HepG2 (cell line): ENCODE measurements around the gene SUDS3. TPM values are rescaled to one million over a fixed set of nuclear protein-coding genes. Genes with fewer than 3 reads are reported as not detected.

Experiments
- ATAC-seq: fragments of 200-7000 bp; cut with Tn5 transposase; 3 replicates; pipeline ENCODE4 v1.9.1; 2020; ENCODE audit warnings: mild to moderate bottlenecking, moderate library complexity
- BruUV-seq: library from RNA; stranded (reverse); fragments of 400-500 nt; replicated peaks from 2 replicates; lab custom pipeline; 2021; lab: Mats Ljungman, UMichigan
- CTCF ChIA-PET: fragments of 300-600 bp; formaldehyde crosslinking; extraction: SDS; loops from one replicate; lab custom pipeline; 2021; ENCODE audit warnings: low total read pairs, inconsistent platforms, low intra/inter-chr PET ratio; lab: Yijun Ruan, JAX
- POLR2A ChIA-PET: fragments of 350-600 bp; sonication (Branson Sonifier 250); formaldehyde crosslinking; loops from one replicate; lab custom pipeline; 2020; ENCODE audit warnings: antibody characterized with exemption, inconsistent platforms; lab: Yijun Ruan, JAX
- DNase-seq: peaks from one replicate; pipeline ENCODE4 v3.0.0-alpha.2; 2015; ENCODE audit warnings: low spot score
- FAIRE-seq: peaks from 3 replicates; lab custom pipeline; 2011; peaks lifted over from hg19 to GRCh38; lab: Jason Lieb, UNC
- H2AFZ ChIP-seq: one replicate; pipeline ENCODE4 v1.6.1; 2011; ENCODE audit warnings: low read length, inconsistent platforms
- H3K27ac ChIP-seq: fragments of 300-600 bp; 3 replicates; pipeline ENCODE4 v1.8.0; 2011; ENCODE audit warnings: mixed run types, mild to moderate bottlenecking, mixed read lengths, low read length, inconsistent platforms; ENCODE audit not compliant: insufficient read depth; ENCODE audit errors: extremely low read length
- H3K27me3 ChIP-seq, 2 experiments: fragments of 200-600 bp in 1 of 2; 2 replicates in 1 of 2; 3 replicates in 1 of 2; pipeline versions ENCODE4 v1.6.0 to v1.8.0; 2011; ENCODE audit warnings: low read length in 2 of 2, mild to moderate bottlenecking in 2 of 2, moderate library complexity in 2 of 2, inconsistent platforms in 1 of 2; ENCODE audit not compliant: insufficient read depth in 2 of 2, control insufficient read depth in 1 of 2
- H3K36me3 ChIP-seq, 2 experiments: fragments of 200-600 bp in 1 of 2; replicated peaks in 1 of 2; 2 replicates in 1 of 2; 3 replicates in 1 of 2; pipeline versions ENCODE4 v1.5.1 to v1.8.0; 2011; ENCODE audit warnings: low read length in 2 of 2, inconsistent platforms in 1 of 2; ENCODE audit not compliant: insufficient read depth in 2 of 2, control insufficient read depth in 1 of 2
- H3K4me1 ChIP-seq: 2 replicates; pipeline ENCODE4 v1.5.1; 2012; ENCODE audit warnings: low read length, inconsistent platforms; ENCODE audit not compliant: insufficient read depth
- H3K4me2 ChIP-seq: 2 replicates; pipeline ENCODE4 v1.6.0; 2011; ENCODE audit warnings: low read depth, low read length, inconsistent platforms
- H3K4me3 ChIP-seq, 3 experiments: fragments of 200-600 bp in 1 of 3; sonication (generic), shearing (Covaris generic) in 1 of 3; replicated peaks in 1 of 3; 2 replicates each; pipeline ENCODE4 v1.5.1; 2011 to 2016; ENCODE audit warnings: low read length in 3 of 3, inconsistent platforms in 2 of 3, low read depth in 2 of 3, mild to moderate bottlenecking in 2 of 3, control low read depth in 1 of 3, mixed read lengths in 1 of 3; ENCODE audit not compliant: insufficient read depth in 1 of 3
- H3K79me2 ChIP-seq: one replicate; pipeline ENCODE4 v1.6.1; 2011; ENCODE audit warnings: low read length, inconsistent platforms; ENCODE audit not compliant: insufficient read depth
- H3K9ac ChIP-seq: 2 replicates; pipeline ENCODE4 v1.6.0; 2011; ENCODE audit warnings: mild to moderate bottlenecking, low read depth, low read length, inconsistent platforms; ENCODE audit not compliant: insufficient read depth
- H3K9me3 ChIP-seq: 2 replicates; pipeline ENCODE4 v1.5.1; 2012; ENCODE audit warnings: mild to moderate bottlenecking, low read length
- H4K20me1 ChIP-seq: 2 replicates; pipeline ENCODE4 v1.6.0; 2011; ENCODE audit warnings: inconsistent platforms, mild to moderate bottlenecking, low read length, moderate library complexity; ENCODE audit not compliant: insufficient read depth
- EED ChIP-seq: sonication (generic); formaldehyde crosslinking; IDR thresholded peaks from 2 replicates; pipeline ENCODE4 v1.5.0; 2020; ENCODE audit warnings: mild to moderate bottlenecking, missing genetic modification reagents
- GFI1 ChIP-seq: sonication (generic); formaldehyde crosslinking; IDR thresholded peaks from 2 replicates; pipeline ENCODE4 v1.5.0; 2020; ENCODE audit warnings: missing genetic modification reagents, mild to moderate bottlenecking, borderline replicate concordance
- GPN1 ChIP-seq: sonication (generic); formaldehyde crosslinking; IDR thresholded peaks from 2 replicates; pipeline ENCODE4 v1.5.1; 2020; ENCODE audit warnings: missing genetic modification reagents, borderline replicate concordance
- KMT2B ChIP-seq: IDR thresholded peaks from 2 replicates; pipeline ENCODE4 v1.6.1; 2016; ENCODE audit warnings: missing genetic modification reagents, missing compliant biosample characterization
- SP4 ChIP-seq: sonication (generic); formaldehyde crosslinking; IDR thresholded peaks from 2 replicates; pipeline ENCODE4 v1.8.1; 2023; ENCODE audit warnings: mild to moderate bottlenecking, missing genetic modification reagents
- THAP11 ChIP-seq: IDR thresholded peaks from 2 replicates; pipeline ENCODE4 v1.6.1; 2016; ENCODE audit warnings: missing biosample characterization, missing genetic modification reagents
- ZFP36L1 ChIP-seq: sonication (generic); formaldehyde crosslinking; IDR thresholded peaks from 2 replicates; pipeline ENCODE4 v1.8.0; 2022; ENCODE audit warnings: mild to moderate bottlenecking, missing genetic modification reagents, moderate library complexity
- ZFP62 ChIP-seq: sonication (generic); formaldehyde crosslinking; IDR thresholded peaks from 2 replicates; pipeline ENCODE4 v1.4.0; 2020; ENCODE audit warnings: missing genetic modification reagents
- ZNF17 ChIP-seq: sonication (generic); formaldehyde crosslinking; IDR thresholded peaks from 2 replicates; pipeline ENCODE4 v1.5.0; 2020; ENCODE audit warnings: mild to moderate bottlenecking, missing genetic modification reagents
- ZNF224 ChIP-seq: sonication (generic); formaldehyde crosslinking; IDR thresholded peaks from 2 replicates; pipeline ENCODE4 v1.5.0; 2020; ENCODE audit warnings: mild to moderate bottlenecking, missing genetic modification reagents
- ZNF263 ChIP-seq: sonication (generic); formaldehyde crosslinking; IDR thresholded peaks from 2 replicates; pipeline ENCODE4 v1.4.0; 2020; ENCODE audit warnings: missing genetic modification reagents
- ZNF572 ChIP-seq: sonication (generic); formaldehyde crosslinking; IDR thresholded peaks from 2 replicates; pipeline ENCODE4 v1.5.1; 2020; ENCODE audit warnings: mild to moderate bottlenecking, missing genetic modification reagents
- ZNF768 ChIP-seq: sonication (generic); formaldehyde crosslinking; IDR thresholded peaks from 2 replicates; pipeline ENCODE4 v1.4.0; 2020; ENCODE audit warnings: missing genetic modification reagents
- ZNF776 ChIP-seq: sonication (generic); formaldehyde crosslinking; IDR thresholded peaks from 2 replicates; pipeline ENCODE4 v1.4.0; 2020; ENCODE audit warnings: mild to moderate bottlenecking, missing genetic modification reagents
- ZNF788 ChIP-seq: sonication (generic); formaldehyde crosslinking; IDR thresholded peaks from 2 replicates; pipeline ENCODE4 v1.5.0; 2020; ENCODE audit warnings: mild to moderate bottlenecking, missing genetic modification reagents, borderline replicate concordance
- in situ Hi-C: cut with HindIII; loops from 2 replicates; pipeline ENCODE4 v1.10.0; 2017; ENCODE audit warnings: low pct_unique_long_range_greater_than_20kb; ENCODE audit not compliant: extremely low pct_ligation_motif_present
- intact Hi-C: fragments of 100-400 bp; cut with micrococcal nuclease; formaldehyde crosslinking; loops from one replicate; pipeline ENCODE4 v1.10.0; 2022; ENCODE audit not compliant: unreplicated experiment
- polyA plus RNA-seq, 8 experiments: library from polyadenylated mRNA; depleted of rRNA in 3 of 8; stranded (reverse) in 7 of 8; unstranded in 1 of 8; fragments of >200 nt; fragmentation: Illumina TruSeq in 4 of 8; extraction: Trizol in 4 of 8; gene quantifications; 2 replicates each; pipeline versions ENCODE4 v1.2.1 to v1.2.3, GENCODE V29; 2011 to 2016; ENCODE audit warnings: low read depth in 4 of 8, missing spikeins in 1 of 8, mixed read lengths in 1 of 8; ENCODE audit not compliant: insufficient read depth in 1 of 8
- total RNA-seq, 5 experiments: library from RNA; depleted of rRNA; stranded (reverse); fragments of >200 nt; fragmentation: Illumina TruSeq; extraction: Trizol; gene quantifications; 2 replicates each; pipeline ENCODE4 v1.2.3, GENCODE V29; 2016; ENCODE audit warnings: low read depth in 1 of 5
- TF ChIP-seq, protein P1 (sequence below): sonication (generic); formaldehyde crosslinking; IDR thresholded peaks from 2 replicates; pipeline ENCODE4 v1.5.1; 2020; ENCODE audit warnings: missing genetic modification reagents, mild to moderate bottlenecking, borderline replicate concordance
- TF ChIP-seq, protein P2 (sequence below): sonication (generic); formaldehyde crosslinking; IDR thresholded peaks from 2 replicates; pipeline ENCODE4 v1.5.0; 2020; ENCODE audit warnings: missing genetic modification reagents, mild to moderate bottlenecking, borderline replicate concordance
- TF ChIP-seq, protein P3 (sequence below): sonication (generic); formaldehyde crosslinking; conservative IDR thresholded peaks from 2 replicates; pipeline ENCODE4 v1.4.0; 2020; ENCODE audit warnings: missing genetic modification reagents

SUDS3 gene
- total and polyA plus RNA-seq, 2 of the 13 experiments (the other 11 are each of a cell fraction or from before 2014, with no cell fraction given): 20.2 to 33.1 TPM

DNA sequence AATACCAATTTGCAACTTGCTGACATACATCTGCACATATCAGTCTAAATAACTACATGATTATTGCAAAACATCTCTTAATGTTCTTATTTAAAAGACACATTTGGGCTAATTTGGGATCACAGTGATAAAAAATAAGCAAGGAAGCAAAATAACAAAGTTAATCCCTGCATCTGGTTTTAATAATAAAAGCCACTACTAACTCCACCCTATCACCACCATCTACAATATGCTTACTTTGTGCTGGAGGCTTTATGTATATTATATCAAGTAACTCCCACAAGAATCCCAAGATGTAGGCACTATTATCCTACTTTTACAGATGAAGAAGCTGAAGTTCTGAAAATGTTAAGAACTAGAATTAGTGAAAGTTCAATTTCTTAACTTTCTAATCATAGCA, 49.4 kb upstream of the SUDS3 start (continued):
- TF ChIP-seq, protein P1, sequence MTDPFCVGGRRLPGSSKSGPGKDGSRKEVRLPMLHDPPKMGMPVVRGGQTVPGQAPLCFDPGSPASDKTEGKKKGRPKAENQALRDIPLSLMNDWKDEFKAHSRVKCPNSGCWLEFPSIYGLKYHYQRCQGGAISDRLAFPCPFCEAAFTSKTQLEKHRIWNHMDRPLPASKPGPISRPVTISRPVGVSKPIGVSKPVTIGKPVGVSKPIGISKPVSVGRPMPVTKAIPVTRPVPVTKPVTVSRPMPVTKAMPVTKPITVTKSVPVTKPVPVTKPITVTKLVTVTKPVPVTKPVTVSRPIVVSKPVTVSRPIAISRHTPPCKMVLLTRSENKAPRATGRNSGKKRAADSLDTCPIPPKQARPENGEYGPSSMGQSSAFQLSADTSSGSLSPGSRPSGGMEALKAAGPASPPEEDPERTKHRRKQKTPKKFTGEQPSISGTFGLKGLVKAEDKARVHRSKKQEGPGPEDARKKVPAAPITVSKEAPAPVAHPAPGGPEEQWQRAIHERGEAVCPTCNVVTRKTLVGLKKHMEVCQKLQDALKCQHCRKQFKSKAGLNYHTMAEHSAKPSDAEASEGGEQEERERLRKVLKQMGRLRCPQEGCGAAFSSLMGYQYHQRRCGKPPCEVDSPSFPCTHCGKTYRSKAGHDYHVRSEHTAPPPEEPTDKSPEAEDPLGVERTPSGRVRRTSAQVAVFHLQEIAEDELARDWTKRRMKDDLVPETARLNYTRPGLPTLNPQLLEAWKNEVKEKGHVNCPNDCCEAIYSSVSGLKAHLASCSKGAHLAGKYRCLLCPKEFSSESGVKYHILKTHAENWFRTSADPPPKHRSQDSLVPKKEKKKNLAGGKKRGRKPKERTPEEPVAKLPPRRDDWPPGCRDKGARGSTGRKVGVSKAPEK (CRISPR knock-in tag): no peak
- TF ChIP-seq ZNF572 (CRISPR knock-in tag): no peak
- TF ChIP-seq ZNF17 (CRISPR knock-in tag): no peak
- TF ChIP-seq ZFP36L1 (CRISPR knock-in tag): no peak

DNA sequence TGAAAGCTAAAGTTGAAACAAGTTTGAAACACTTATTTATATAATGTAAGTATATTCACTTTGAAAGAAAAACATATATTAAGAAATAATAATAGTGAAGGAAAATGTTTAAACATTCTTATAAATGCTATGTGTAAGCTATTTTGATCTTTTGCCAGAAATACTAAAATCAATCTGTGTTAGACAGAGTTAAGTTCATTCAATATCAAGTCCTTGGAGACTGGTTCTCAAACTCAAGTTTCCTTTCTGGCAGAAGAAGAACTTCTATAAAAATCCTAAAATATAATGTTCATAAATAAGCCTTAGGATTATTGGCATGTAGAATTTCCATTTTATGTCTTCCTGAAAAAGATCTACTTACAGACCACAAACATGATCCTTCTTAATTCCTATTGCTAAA, 49.0 kb upstream of the SUDS3 start:
- no peaks in the 10 kb centered on the region for H3K27me3 ChIP-seq
- no peak for ATAC-seq
- ChIA-PET POLR2A (no interaction called here), CTCF (no interaction called here)
- H3K9me3 ChIP-seq: no peaks in the 10 kb centered on the region
- FAIRE-seq: no peak
- no peak overlapping the region for H3K4me3 ChIP-seq
- in situ Hi-C loops: no loop called here
- no peak for DNase-seq
- TF ChIP-seq ZFP62 (CRISPR knock-in tag) (no peak), ZNF263 (CRISPR knock-in tag) (no peak), ZNF788 (CRISPR knock-in tag) (no peak), SP4 (no peak), GFI1 (CRISPR knock-in tag) (no peak), ZNF768 (CRISPR knock-in tag) (no peak), EED (no peak), THAP11 (CRISPR knock-in tag) (no peak), ZNF776 (CRISPR knock-in tag) (no peak), KMT2B (no peak), GPN1 (no peak), ZNF224 (CRISPR knock-in tag) (no peak)
- TF ChIP-seq, protein P2, sequence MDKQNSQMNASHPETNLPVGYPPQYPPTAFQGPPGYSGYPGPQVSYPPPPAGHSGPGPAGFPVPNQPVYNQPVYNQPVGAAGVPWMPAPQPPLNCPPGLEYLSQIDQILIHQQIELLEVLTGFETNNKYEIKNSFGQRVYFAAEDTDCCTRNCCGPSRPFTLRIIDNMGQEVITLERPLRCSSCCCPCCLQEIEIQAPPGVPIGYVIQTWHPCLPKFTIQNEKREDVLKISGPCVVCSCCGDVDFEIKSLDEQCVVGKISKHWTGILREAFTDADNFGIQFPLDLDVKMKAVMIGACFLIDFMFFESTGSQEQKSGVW (CRISPR knock-in tag): no peak
- TF ChIP-seq, protein P3, sequence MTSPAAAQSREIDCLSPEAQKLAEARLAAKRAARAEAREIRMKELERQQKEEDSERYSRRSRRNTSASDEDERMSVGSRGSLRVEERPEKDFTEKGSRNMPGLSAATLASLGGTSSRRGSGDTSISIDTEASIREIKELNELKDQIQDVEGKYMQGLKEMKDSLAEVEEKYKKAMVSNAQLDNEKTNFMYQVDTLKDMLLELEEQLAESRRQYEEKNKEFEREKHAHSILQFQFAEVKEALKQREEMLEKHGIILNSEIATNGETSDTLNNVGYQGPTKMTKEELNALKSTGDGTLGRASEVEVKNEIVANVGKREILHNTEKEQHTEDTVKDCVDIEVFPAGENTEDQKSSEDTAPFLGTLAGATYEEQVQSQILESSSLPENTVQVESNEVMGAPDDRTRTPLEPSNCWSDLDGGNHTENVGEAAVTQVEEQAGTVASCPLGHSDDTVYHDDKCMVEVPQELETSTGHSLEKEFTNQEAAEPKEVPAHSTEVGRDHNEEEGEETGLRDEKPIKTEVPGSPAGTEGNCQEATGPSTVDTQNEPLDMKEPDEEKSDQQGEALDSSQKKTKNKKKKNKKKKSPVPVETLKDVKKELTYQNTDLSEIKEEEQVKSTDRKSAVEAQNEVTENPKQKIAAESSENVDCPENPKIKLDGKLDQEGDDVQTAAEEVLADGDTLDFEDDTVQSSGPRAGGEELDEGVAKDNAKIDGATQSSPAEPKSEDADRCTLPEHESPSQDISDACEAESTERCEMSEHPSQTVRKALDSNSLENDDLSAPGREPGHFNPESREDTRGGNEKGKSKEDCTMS: no peak
- no peak overlapping the region for H3K27ac ChIP-seq
- intact Hi-C loops: no loop called here
- no peaks in the 10 kb centered on the region for H3K79me2 ChIP-seq
- no peak overlapping the region for H2AFZ ChIP-seq
- no TSS peak for BruUV-seq
- no peak overlapping the region for H3K9ac ChIP-seq
- no peaks in the 10 kb centered on the region for H3K4me1 ChIP-seq
- H3K4me2 ChIP-seq: no peak overlapping the region
- no peaks in the 10 kb centered on the region for H4K20me1 ChIP-seq
- no peaks in the 10 kb centered on the region for H3K36me3 ChIP-seq
